ENCODE data around the gene GABRB2.
"Not testable (repeated sequence)": the region's sequence is repeated elsewhere in the genome, so short reads cannot be mapped to it uniquely, and the experiment has no call there.

Gene GABRB2

GRCh38 chr5:161263191-161263590, 283.3 kb downstream of the GABRB2 start:
- no peak for TF ChIP-seq CTCF (IDR thresholded peaks at IDR 0.05; ENCODE audit: low read depth, low read length)
- no peak for DNase-seq (ENCODE audit: low read depth in 2 of 2)

DNA sequence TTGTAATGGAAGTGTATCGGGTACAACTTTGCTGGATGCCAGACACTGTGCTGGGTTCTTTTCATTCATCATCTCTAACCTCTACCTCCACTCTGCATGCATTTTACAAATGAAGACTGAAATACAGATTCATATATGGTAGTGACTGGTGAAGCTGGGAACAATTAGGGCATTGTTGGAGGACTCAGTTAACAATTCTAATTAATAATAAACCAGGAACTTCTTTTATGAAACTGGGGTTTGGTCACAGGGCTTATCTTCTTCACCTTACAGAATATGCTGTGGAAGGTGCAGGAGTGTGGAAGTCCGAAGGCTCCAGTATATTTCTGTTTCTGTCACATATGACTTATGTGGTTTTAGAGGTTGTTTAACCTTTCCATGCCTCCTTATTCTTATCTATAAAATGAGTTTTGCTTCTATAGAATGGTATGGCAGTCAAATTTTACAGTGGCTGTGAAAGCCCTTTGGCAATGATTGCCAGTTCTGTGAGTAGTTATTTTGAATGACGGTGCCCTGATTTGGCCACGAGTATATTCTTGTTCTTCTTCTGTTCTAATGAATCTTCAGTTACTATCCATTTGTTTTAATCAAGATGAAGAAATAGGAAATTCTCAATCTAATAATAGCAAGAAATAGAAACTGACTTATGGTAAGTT, 284.7 kb downstream of the GABRB2 start:
- H3K4me3 ChIP-seq (replicated peaks in 1 of 2; ENCODE audit: low read depth in 2 of 2, low read length in 2 of 2): no peak overlapping the region
- no peak for DNase-seq (ENCODE audit: low read depth in 2 of 2)
- no peak for TF ChIP-seq CTCF (IDR thresholded peaks at IDR 0.05; ENCODE audit: low read depth, low read length)

More at GRCh38 chr5:161263191-161263590, 283.3 kb downstream of the GABRB2 start:
- no peak overlapping the region for H3K4me3 ChIP-seq (replicated peaks in 1 of 2; ENCODE audit: low read depth in 2 of 2, low read length in 2 of 2)

- no peak overlapping the region for H3K4me3 ChIP-seq (replicated peaks in 1 of 2; ENCODE audit: low read depth in 2 of 2, low read length in 2 of 2)
- TF ChIP-seq CTCF (IDR thresholded peaks at IDR 0.05; ENCODE audit: low read depth, low read length): no peak
- DNase-seq (ENCODE audit: low read depth in 2 of 2): no peak
Measured at GRCh38 chr5:161258438-161258837, 288.1 kb downstream of the GABRB2 start.

GRCh38 chr5:161256957-161257356, 289.6 kb downstream of the GABRB2 start:
- H3K4me3 ChIP-seq (replicated peaks in 1 of 2; ENCODE audit: low read depth in 2 of 2, low read length in 2 of 2): no peak overlapping the region
- no peak for DNase-seq (ENCODE audit: low read depth in 2 of 2)
- no peak for TF ChIP-seq CTCF (IDR thresholded peaks at IDR 0.05; ENCODE audit: low read depth, low read length)

GRCh38 chr5:161252955-161253354, 293.6 kb downstream of the GABRB2 start:
- DNase-seq (ENCODE audit: low read depth in 2 of 2): not testable (repeated sequence)

DNA sequence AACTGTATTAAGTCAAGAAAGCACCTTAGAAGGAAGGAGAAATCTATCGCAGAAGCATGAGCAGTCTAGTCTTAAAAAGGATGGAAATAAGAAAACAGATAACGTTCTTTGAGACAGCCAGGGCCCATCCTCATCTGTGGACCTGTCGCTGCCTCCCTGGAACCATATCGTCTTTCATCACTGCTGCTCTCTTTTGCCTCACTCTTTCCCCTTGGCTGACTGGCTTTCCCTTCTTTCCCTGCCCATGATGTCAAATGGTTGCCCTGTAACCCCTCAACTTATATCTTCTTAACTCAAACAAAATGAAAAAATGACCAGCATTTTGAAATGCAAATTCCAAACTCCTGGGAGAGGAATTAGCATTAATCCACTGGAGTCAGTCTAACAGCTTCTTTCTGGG, 299.8 kb downstream of the GABRB2 start:
- DNase-seq (ENCODE audit: low read depth in 2 of 2): no peak
- TF ChIP-seq CTCF (IDR thresholded peaks at IDR 0.05; ENCODE audit: low read depth, low read length): no peak
- H3K4me3 ChIP-seq (replicated peaks in 1 of 2; ENCODE audit: low read depth in 2 of 2, low read length in 2 of 2): no peak overlapping the region

More at GRCh38 chr5:161252955-161253354, 293.6 kb downstream of the GABRB2 start:
- not testable (repeated sequence) for H3K4me3 ChIP-seq (replicated peaks in 1 of 2; ENCODE audit: low read depth in 2 of 2, low read length in 2 of 2)

- DNase-seq (ENCODE audit: low read depth in 2 of 2); H3K4me3 ChIP-seq (replicated peaks in 1 of 2; ENCODE audit: low read depth in 2 of 2, low read length in 2 of 2): not testable (repeated sequence)
Measured at GRCh38 chr5:161245846-161246245, 300.7 kb downstream of the GABRB2 start.

Measured in cardiac fibroblast (primary cell).